MCF 10A (cell line): ENCODE measurements around the gene NID2. TPM values are rescaled to one million over a fixed set of nuclear protein-coding genes. Genes with fewer than 3 reads are reported as not detected.

ENCODE experiments used
- BruUV-seq: library from RNA; stranded (reverse); fragments of 400-500 nt; replicated peaks from 2 replicates; lab custom pipeline; 2021; lab: Mats Ljungman, UMichigan
- CTCF ChIA-PET: fragments of 300-600 bp; sonication (Branson Sonifier 250); formaldehyde crosslinking; extraction: SDS; loops from one replicate; lab custom pipeline; 2021; ENCODE audit warnings: antibody characterized with exemption, inconsistent platforms; lab: Yijun Ruan, JAX
- POLR2A ChIA-PET: fragments of 300-600, 350-650 bp; sonication (Branson Sonifier 250); formaldehyde crosslinking; extraction: SDS; loops from one replicate; lab custom pipeline; 2020; ENCODE audit warnings: antibody characterized with exemption, inconsistent platforms; lab: Yijun Ruan, JAX
- DNase-seq: peaks from one replicate; pipeline ENCODE4 v3.0.0-alpha.2; 2018; ENCODE audit not compliant: unreplicated experiment
- H3K27ac Mint-ChIP-seq: one replicate; pipeline ENCODE4 v1.8.0; 2022; ENCODE audit warnings: mild to moderate bottlenecking, low read depth, mixed read lengths; ENCODE audit not compliant: unreplicated experiment
- H3K27me3 Mint-ChIP-seq: one replicate; pipeline ENCODE4 v1.8.0; 2022; ENCODE audit warnings: mixed read lengths; ENCODE audit not compliant: insufficient read depth, unreplicated experiment
- H3K36me3 Mint-ChIP-seq: one replicate; pipeline ENCODE4 v1.8.0; 2022; ENCODE audit warnings: mild to moderate bottlenecking, moderate library complexity, mixed read lengths; ENCODE audit not compliant: insufficient read depth, unreplicated experiment
- H3K4me1 Mint-ChIP-seq: one replicate; pipeline ENCODE4 v1.8.0; 2022; ENCODE audit warnings: mixed read lengths; ENCODE audit not compliant: insufficient read depth, unreplicated experiment
- H3K4me3 Mint-ChIP-seq: one replicate; pipeline ENCODE4 v1.8.0; 2022; ENCODE audit warnings: mild to moderate bottlenecking, moderate library complexity, mixed read lengths; ENCODE audit not compliant: unreplicated experiment
- H3K9me3 Mint-ChIP-seq: one replicate; pipeline ENCODE4 v1.8.0; 2022; ENCODE audit warnings: mixed read lengths; ENCODE audit not compliant: unreplicated experiment
- CTCF ChIP-seq: fragments of 200-600 bp; IDR thresholded peaks from one replicate; pipeline ENCODE4 v1.8.0; 2022; ENCODE audit warnings: antibody characterized with exemption, mild to moderate bottlenecking; ENCODE audit not compliant: unreplicated experiment
- intact Hi-C: fragments of 100-400 bp; cut with micrococcal nuclease; formaldehyde crosslinking; loops from 2 replicates; pipeline ENCODE4 v1.14.1; 2022
- total RNA-seq: library from RNA; stranded (reverse); gene quantifications from 2 replicates; pipeline ENCODE4 v1.2.3, GENCODE V29; 2022

Gene NID2
- total RNA-seq, 1 experiment from 2014 or later = not detected

GRCh38 chr14:52012635-52013034 lies 56.2 kb downstream of the NID2 start:
- no peaks in the 10 kb centered on the region for H3K9me3 Mint-ChIP-seq
- no peak overlapping the region for H3K27ac Mint-ChIP-seq
- TF ChIP-seq CTCF = no peak
- DNase-seq = peak; percentile 39
- intact Hi-C loops = no loop called here
- no peak overlapping the region for H3K4me3 Mint-ChIP-seq
- ChIA-PET CTCF (no interaction called here), POLR2A (interaction anchor here (0.5 to 1.1 kb wide), 3 partner anchors 11 to 253 kb away, joined by 3 read pairs; no protein-coding TSS in a partner anchor)
- peaks cover 43% of the 10 kb centered on the region for H3K36me3 Mint-ChIP-seq
- H3K27me3 Mint-ChIP-seq = no peaks in the 10 kb centered on the region
- H3K4me1 Mint-ChIP-seq = no peaks in the 10 kb centered on the region
- BruUV-seq = no TSS peak

- Mint-ChIP-seq H3K27ac (no peak overlapping the region), H3K4me3 (no peak overlapping the region), H3K27me3 (no peaks in the 10 kb centered on the region), H3K4me1 (no peaks in the 10 kb centered on the region), H3K9me3 (no peaks in the 10 kb centered on the region), H3K36me3 (peaks cover 48% of the 10 kb centered on the region)
- BruUV-seq = no TSS peak
- ChIA-PET CTCF (interaction anchor here (0.9 to 1.1 kb wide), 2 partner anchors 9 to 33 kb away, joined by 3 to 6 read pairs; no protein-coding TSS in a partner anchor), POLR2A (interaction anchor here (0.9 kb wide), 1 partner anchor 13 kb away, joined by 3 read pairs; no protein-coding TSS in a partner anchor)
- DNase-seq = no peak
- intact Hi-C loops = no loop called here
- no peak for TF ChIP-seq CTCF
These were observed 57.3 kb downstream of the NID2 start for GRCh38 chr14:52011523-52011922.

- Mint-ChIP-seq H3K9me3 (no peaks in the 10 kb centered on the region), H3K27ac (no peak overlapping the region), H3K4me3 (no peak overlapping the region), H3K27me3 (no peaks in the 10 kb centered on the region), H3K4me1 (no peaks in the 10 kb centered on the region), H3K36me3 (peaks cover 56% of the 10 kb centered on the region)
- DNase-seq = no peak
- no TSS peak for BruUV-seq
- ChIA-PET POLR2A (no interaction called here), CTCF (interaction anchor here (0.5 to 1.6 kb wide), 3 partner anchors 11 to 726 kb away, joined by 3 to 8 read pairs (median 3); no protein-coding TSS in a partner anchor)
- TF ChIP-seq CTCF = no peak
- intact Hi-C loops = no loop called here
These were observed 58.6 kb downstream of the NID2 start for GRCh38 chr14:52010173-52010693.

- H3K4me1 Mint-ChIP-seq = peaks cover 2% of the 10 kb centered on the region
- BruUV-seq = no TSS peak
- no peak overlapping the region for H3K4me3 Mint-ChIP-seq
- no peaks in the 10 kb centered on the region for H3K27me3 Mint-ChIP-seq
- intact Hi-C loops = no loop called here
- ChIA-PET CTCF (no interaction called here), POLR2A (no interaction called here)
- H3K27ac Mint-ChIP-seq = no peak overlapping the region
- TF ChIP-seq CTCF = no peak
- H3K36me3 Mint-ChIP-seq = peaks cover 75% of the 10 kb centered on the region
- H3K9me3 Mint-ChIP-seq = no peaks in the 10 kb centered on the region
- DNase-seq = no peak
These were observed 60.7 kb downstream of the NID2 start for GRCh38 chr14:52008136-52008535.
